GM19372 (cell line): Measurements from ENCODE around the gene SNX13.

ENCODE experiments used
- ATAC-seq: cut with Tn5 transposase; IDR thresholded peaks from one replicate; pipeline ENCODE4 v1.9.1; 2021; ENCODE audit warnings: mild to moderate bottlenecking, low read depth, moderate library complexity; ENCODE audit not compliant: unreplicated experiment

Gene SNX13

GRCh38 chr7:17948526-17949238 is 8.4 kb upstream of the SNX13 start:
- ATAC-seq: no peak

- no peak for ATAC-seq
Measured at GRCh38 chr7:17947620-17948019, 7.3 kb upstream of the SNX13 start.

- ATAC-seq: peak; percentile 68
Measured at GRCh38 chr7:17946591-17946990, 6.3 kb upstream of the SNX13 start.

GRCh38 chr7:17944720-17945119 is 4.4 kb upstream of the SNX13 start:
- no peak for ATAC-seq

- no peak for ATAC-seq
Measured at GRCh38 chr7:17943006-17943405, 2.7 kb upstream of the SNX13 start.

- ATAC-seq: no peak
Measured at GRCh38 chr7:17942231-17942630, 1.9 kb upstream of the SNX13 start.

- ATAC-seq: no peak
Measured at GRCh38 chr7:17940951-17941431, 697 bp upstream of the SNX13 start.

- ATAC-seq: peak; percentile 28
Measured at GRCh38 chr7:17939606-17940301, 540 bp downstream of the SNX13 start.

- no peak for ATAC-seq
Measured at GRCh38 chr7:17939211-17939605, 1.1 kb downstream of the SNX13 start.

- no peak for ATAC-seq
Measured at GRCh38 chr7:17937506-17938120, 2.7 kb downstream of the SNX13 start.

- ATAC-seq: no peak
Measured at GRCh38 chr7:17936321-17936720, 4.0 kb downstream of the SNX13 start.

- ATAC-seq: no peak
Measured at GRCh38 chr7:17934612-17935240, 5.6 kb downstream of the SNX13 start.

GRCh38 chr7:17934094-17934493 is 6.2 kb downstream of the SNX13 start:
- ATAC-seq: no peak

- ATAC-seq: no peak
Measured at GRCh38 chr7:17932770-17933169, 7.5 kb downstream of the SNX13 start.

- no peak for ATAC-seq
Measured at GRCh38 chr7:17931069-17931468, 9.2 kb downstream of the SNX13 start.

GRCh38 chr7:17930546-17930945 is 9.7 kb downstream of the SNX13 start:
- ATAC-seq: no peak

- ATAC-seq: no peak
Measured at GRCh38 chr7:17929647-17930395, 10.5 kb downstream of the SNX13 start.

- ATAC-seq: no peak
Measured at GRCh38 chr7:17928055-17928454, 12.2 kb downstream of the SNX13 start.

- ATAC-seq: no peak
Measured at GRCh38 chr7:17921857-17922416, 18.4 kb downstream of the SNX13 start.

- ATAC-seq: no peak
Measured at GRCh38 chr7:17917842-17918241, 22.5 kb downstream of the SNX13 start.
